Left ventricle myocardium inferior (tissue), 1 donor: ENCODE measurements around the gene PDE4C. TPM values are rescaled to one million over a fixed set of nuclear protein-coding genes. Genes with fewer than 3 reads are reported as not detected.

Experiments
- DNase-seq: peaks from one replicate; pipeline ENCODE4 v3.0.0-alpha.2; 2020
- H3K27ac ChIP-seq: fragments of 200-600 bp; replicated peaks from 2 replicates; pipeline ENCODE4 v1.8.0; 2021
- H3K27me3 ChIP-seq: fragments of 200-600 bp; 2 replicates; pipeline ENCODE4 v1.8.0; 2021; ENCODE audit warnings: low read depth
- H3K36me3 ChIP-seq: fragments of 200-600 bp; 2 replicates; pipeline ENCODE4 v1.8.0; 2021
- H3K4me1 ChIP-seq: fragments of 200-600 bp; 2 replicates; pipeline ENCODE4 v1.8.0; 2021
- H3K4me3 ChIP-seq: fragments of 200-600 bp; 2 replicates; pipeline ENCODE4 v1.8.0; 2021; ENCODE audit warnings: mild to moderate bottlenecking, moderate library complexity
- H3K9me3 ChIP-seq: fragments of 200-600 bp; replicated peaks from 2 replicates; pipeline ENCODE4 v1.8.0; 2021
- intact Hi-C: fragments of 100-400 bp; cut with micrococcal nuclease; formaldehyde crosslinking; loops from one replicate; pipeline ENCODE4 v1.11.0; 2022
- long read RNA-seq: library from polyadenylated mRNA; unstranded; transcript quantifications from one replicate; pipeline ENCODE4 v2.0.0, GENCODE V29; 2021
- total RNA-seq: library from RNA; stranded (reverse); fragmentation: NEBNext Ultra II Directional; extraction: Animal tissue kit (Norgen Biotek cat#: 25700); gene quantifications from one replicate; pipeline ENCODE4 v1.2.1, GENCODE V29; 2021
- TF ChIP-seq, protein P1 (sequence below): fragments of 200-600 bp; IDR thresholded peaks from 2 replicates; pipeline ENCODE4 v1.8.0; 2021; ENCODE audit warnings: antibody characterized with exemption, mild to moderate bottlenecking, borderline replicate concordance
- donor health status: DM: no; HTN: yes; CAD: no; lungs with severe emphysema.

Gene PDE4C
- 2.4 TPM for total RNA-seq
- long read RNA-seq, partial matches to known transcripts: 0 of 3 reads
- long read RNA-seq, other reads (novel, unspliced or antisense): 2 of 3 reads

DNA sequence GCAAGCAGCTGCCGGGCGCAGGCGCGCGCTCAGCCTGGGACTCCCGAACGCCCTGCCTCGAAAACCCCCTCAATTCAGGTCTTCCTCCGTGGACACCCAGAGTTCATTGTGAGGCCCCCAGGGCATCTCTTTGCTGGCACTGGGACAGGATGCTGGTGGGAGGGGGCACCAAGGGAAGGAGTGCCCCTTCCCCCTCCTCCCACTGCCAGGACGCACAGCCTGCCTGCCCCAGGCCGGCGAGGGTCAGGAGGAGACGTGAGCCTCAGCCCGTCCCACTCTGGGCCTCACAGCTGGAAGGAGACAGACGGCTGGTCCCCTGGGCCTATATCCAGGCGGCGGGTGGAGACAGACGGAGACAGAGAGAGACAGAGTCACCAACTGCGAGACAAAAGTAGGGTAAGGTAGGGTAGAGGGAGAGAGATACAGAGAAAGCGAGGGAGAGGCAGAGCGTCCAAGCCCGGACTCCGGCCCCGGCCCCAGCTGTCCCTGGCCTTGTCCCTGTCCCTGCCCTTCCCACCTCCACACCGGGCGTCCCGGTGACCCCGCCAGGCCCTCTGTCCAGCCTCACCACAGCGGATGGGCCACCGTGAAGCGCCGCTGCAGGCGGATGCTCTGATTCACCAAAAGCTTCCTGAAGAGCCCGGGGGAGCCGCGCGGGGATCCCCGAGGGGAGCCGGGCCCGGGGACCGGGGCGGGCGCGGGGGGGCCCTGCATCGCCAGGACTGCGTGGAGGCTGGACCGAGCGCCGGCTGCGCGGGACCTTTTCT, at the start of gene PDE4C:
Gene PDE4C (minus strand): TSS at position 737 of the 767 bp plus-strand sequence. CDS start 23 bp downstream, at position 714.
- H3K4me3 ChIP-seq: peak within 1 kb of the TSS; percentile 69
- peaks cover 46% of the 10 kb centered on the region for H3K4me1 ChIP-seq
- peak; percentile 70 for DNase-seq
- no peaks in the 10 kb centered on the region for H3K36me3 ChIP-seq
- intact Hi-C loops: no loop called here
- H3K27ac ChIP-seq: peak within 1 kb of the TSS; percentile 81
- TF ChIP-seq, protein P1, sequence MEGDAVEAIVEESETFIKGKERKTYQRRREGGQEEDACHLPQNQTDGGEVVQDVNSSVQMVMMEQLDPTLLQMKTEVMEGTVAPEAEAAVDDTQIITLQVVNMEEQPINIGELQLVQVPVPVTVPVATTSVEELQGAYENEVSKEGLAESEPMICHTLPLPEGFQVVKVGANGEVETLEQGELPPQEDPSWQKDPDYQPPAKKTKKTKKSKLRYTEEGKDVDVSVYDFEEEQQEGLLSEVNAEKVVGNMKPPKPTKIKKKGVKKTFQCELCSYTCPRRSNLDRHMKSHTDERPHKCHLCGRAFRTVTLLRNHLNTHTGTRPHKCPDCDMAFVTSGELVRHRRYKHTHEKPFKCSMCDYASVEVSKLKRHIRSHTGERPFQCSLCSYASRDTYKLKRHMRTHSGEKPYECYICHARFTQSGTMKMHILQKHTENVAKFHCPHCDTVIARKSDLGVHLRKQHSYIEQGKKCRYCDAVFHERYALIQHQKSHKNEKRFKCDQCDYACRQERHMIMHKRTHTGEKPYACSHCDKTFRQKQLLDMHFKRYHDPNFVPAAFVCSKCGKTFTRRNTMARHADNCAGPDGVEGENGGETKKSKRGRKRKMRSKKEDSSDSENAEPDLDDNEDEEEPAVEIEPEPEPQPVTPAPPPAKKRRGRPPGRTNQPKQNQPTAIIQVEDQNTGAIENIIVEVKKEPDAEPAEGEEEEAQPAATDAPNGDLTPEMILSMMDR: no peak
- H3K27me3 ChIP-seq: peaks cover 74% of the 10 kb centered on the region
- no peaks in the 10 kb centered on the region for H3K9me3 ChIP-seq

DNA sequence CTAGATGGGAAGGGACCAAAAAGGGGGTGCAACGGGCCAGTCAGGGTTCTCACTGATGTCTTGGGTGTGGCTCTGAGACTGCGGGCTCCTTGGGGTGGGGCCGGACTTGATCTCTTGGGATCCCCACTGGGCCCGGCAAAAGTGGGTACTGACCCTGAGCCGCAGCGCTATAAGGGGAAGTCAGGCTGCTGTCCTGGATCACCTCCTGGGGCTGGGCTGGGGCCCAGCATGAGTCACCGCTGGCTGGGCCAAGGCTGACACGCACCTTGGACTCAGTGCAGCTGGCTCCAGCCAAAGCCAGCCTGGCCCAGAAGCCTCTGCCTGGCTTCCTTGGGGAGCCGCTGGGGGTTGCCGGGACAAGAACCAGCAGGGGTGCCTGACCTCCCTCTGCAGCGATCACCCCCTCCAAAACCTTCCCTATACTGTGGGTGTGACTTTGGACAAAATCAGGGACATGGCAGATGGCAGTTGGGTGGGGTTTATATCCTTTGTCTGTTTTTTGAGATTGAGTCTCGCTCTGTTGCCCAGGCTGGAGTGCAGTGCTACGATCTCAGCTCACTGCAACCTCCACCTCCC, 48.6 kb upstream of the PDE4C start:
- intact Hi-C loops: no loop called here
- Histone ChIP-seq H3K36me3 (peaks cover 16% of the 10 kb centered on the region), H3K4me3 (peak overlapping the region; percentile 30), H3K4me1 (peaks cover 55% of the 10 kb centered on the region), H3K27ac (peak overlapping the region; percentile 84), H3K9me3 (no peaks in the 10 kb centered on the region), H3K27me3 (no peaks in the 10 kb centered on the region)
- peak; percentile 87 for DNase-seq
- TF ChIP-seq, protein P1: peak; percentile 30

GRCh38 chr19:18274219-18274780, 48.1 kb upstream of the PDE4C start, which contains the start of gene IQCN:
Gene IQCN, minus strand, starts transcription at chr19:18274452. Its CDS starts 4,974 bp downstream, at chr19:18269478.
- H3K9me3 ChIP-seq: no peaks in the 10 kb centered on the region
- intact Hi-C loops: no loop called here
- H3K36me3 ChIP-seq: peaks cover 16% of the 10 kb centered on the region
- peak within 1 kb of the TSS; percentile 84 for H3K27ac ChIP-seq
- DNase-seq: no peak
- H3K27me3 ChIP-seq: no peaks in the 10 kb centered on the region
- peak within 1 kb of the TSS; percentile 30 for H3K4me3 ChIP-seq
- TF ChIP-seq, protein P1: no peak
- H3K4me1 ChIP-seq: peaks cover 52% of the 10 kb centered on the region

- TF ChIP-seq, protein P1: no peak
- H3K27me3 ChIP-seq: no peaks in the 10 kb centered on the region
- H3K9me3 ChIP-seq: no peaks in the 10 kb centered on the region
- no peak overlapping the region for H3K4me3 ChIP-seq
- H3K4me1 ChIP-seq: peaks cover 46% of the 10 kb centered on the region
- H3K36me3 ChIP-seq: peaks cover 12% of the 10 kb centered on the region
- DNase-seq: no peak
- intact Hi-C loops: no loop called here
- peak overlapping the region; percentile 84 for H3K27ac ChIP-seq
Measured at GRCh38 chr19:18273561-18274218, 47.5 kb upstream of the PDE4C start.

GRCh38 chr19:18271433-18271841, 45.2 kb upstream of the PDE4C start:
- Histone ChIP-seq H3K27ac (no peak overlapping the region), H3K9me3 (no peaks in the 10 kb centered on the region), H3K36me3 (no peaks in the 10 kb centered on the region), H3K27me3 (no peaks in the 10 kb centered on the region), H3K4me3 (no peak overlapping the region), H3K4me1 (peaks cover 27% of the 10 kb centered on the region)
- no peak for DNase-seq
- TF ChIP-seq, protein P1: no peak
- intact Hi-C loops: no loop called here
